DMS153 treated with DMSO at 0.1 percent for 48 hours (cell line): Measurements from ENCODE around the gene TRERF1.
A peak's percentile ranks its signal among the peaks of the same experiment; 100 is the strongest.

Experiments
- DNase-seq: peaks from one replicate; lab custom pipeline; 2025; ENCODE audit not compliant: unreplicated experiment; lab: John Stamatoyannopoulos, UW

TRERF1 gene

DNA sequence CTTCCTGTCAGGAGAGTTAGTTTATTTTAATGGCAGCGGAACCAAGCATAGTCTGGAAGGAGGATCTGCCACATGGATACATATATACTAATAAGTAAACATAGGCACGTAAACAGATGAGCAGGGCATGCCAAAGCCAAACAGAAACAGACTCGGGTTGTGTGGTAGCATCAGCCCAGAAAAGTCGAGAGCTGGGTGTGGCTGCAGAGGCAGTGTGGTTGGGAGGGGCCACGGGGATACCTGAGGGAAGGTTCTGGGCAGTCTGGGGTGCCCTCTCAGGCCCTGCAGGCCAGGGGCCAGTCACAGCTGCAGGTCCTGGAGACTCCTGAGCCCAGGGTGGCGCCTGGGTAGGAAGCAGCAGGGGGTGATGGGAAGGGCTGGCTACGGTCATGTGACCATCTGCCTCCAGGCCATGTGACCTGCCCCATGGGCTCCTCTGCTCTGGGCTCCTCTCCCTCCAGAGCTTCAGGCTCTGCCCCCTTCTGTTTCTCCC lies 191.3 kb downstream of the TRERF1 start:
- no peak for DNase-seq

DNA sequence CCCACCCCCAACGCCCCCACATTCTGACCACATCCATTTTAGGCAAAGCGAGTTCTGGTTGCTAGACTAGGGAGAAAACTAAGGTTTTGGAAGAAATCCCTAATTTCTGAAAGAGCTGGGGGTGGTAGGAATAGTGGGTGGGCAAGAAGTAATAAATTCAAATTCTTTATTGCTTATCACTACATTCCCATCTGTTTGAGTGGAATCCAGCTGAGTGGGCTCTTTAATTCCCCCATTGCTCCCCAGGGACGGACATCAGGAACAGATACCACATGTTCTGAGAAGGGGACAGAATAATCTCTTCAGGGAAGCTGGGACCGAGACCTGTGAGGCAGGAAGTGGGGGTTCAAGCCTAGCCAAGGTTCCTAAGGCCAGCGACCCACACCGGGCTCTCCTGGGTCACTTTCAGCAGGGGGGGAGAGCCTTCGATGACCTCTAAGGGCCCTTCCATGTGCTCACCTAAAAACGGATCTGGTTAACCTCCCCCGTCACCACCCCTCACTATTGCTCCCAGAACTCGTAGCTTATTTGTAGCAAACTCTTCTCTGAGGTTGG lies 191.8 kb downstream of the TRERF1 start:
- DNase-seq, result no peak

DNA sequence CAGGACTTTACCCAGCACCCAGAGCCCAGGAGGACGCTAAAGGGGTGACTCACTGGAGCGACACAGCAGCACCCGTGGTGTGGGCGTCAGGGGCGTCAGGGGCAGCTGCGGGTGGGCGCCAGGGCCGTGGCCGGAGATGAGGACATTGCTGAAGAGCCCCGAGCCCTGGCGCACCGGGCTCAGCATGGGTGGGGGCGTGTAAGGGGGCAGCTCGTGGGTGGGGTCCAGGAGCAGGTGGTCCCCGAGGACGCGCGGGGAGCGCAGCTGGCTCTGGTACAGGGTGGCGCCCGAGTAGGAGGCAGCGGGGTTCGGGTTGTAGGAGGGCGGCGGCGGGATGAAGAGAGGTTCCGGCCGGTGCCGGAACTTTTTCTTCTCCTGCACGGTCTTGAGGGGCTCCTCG lies 192.4 kb downstream of the TRERF1 start:
- no peak for DNase-seq

DNA sequence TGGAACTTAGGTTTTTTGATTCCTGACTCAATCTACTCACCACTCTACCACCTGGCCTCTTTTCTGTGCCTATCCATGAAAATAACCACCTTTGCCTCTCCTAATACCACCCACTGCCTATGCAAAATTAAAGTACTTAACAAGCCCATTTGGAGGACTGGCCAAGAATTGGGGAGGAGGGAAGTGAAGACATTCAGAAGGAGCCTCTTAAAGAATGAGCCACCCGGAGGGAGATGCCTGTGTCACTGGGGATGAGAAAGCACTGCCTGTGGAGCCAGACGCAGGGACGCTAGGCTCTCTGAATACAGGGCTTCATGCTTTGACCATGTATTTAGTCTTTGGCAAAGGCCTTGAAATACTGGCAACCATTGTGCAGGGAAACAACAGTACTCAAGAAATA lies 194.1 kb downstream of the TRERF1 start:
- no peak for DNase-seq

DNA sequence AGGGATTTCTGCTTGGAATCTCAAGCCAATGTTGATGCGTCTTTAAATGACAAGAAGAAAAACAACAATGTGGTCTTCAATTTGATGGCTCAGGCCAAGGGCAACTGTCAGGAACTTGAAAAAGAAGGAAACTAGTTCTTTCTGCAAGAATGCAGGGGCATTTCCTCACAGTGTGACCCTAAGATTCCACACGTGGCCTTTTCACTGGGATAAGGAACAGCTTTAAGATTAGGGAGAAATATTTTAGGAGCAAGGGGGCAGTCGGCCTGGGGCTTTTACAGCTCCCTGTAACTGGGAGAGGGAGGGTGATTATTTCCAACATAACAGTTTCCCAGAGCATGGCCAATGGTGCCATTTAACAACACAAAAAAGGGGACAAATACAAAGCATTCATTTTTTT lies 194.7 kb downstream of the TRERF1 start:
- DNase-seq, result no peak

DNA sequence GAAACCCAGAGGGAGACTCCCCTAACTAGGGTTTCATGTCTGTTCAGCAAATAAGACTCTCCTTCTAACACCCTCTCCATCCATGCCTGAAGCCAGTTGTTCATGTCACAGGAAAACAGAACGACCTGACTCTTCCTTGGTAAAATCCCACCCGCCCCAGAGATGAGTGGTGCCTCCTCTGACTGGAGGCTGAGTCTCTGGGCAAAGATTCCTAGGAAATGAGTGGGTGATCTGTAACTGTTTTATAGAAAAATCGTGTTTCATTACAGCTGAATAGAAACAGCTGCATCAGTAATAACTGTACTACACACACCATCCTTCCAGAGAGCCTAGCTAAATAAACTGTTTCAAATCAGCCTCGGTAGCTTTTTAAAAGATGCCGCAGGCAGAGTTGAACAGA lies 196.7 kb downstream of the TRERF1 start:
- DNase-seq, result no peak

DNA sequence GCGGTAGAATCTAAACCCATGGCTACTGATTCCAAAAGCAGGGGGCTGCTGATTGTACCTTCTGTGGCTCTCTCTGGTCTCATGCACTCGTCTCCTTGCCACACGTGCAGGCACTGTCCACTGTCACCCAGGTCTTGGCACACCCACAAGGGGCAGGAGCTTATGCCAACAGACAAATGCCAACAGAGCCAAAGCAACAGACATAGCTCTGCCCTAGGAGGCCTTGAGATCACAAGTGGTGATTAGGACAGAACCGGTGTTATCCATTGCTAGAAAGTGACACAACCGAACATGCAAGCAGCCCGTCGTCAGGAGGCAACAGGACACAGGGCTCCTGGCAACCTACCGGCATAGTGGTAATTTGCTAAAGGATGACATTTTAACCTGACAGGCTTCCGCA lies 197.2 kb downstream of the TRERF1 start:
- no peak for DNase-seq

DNA sequence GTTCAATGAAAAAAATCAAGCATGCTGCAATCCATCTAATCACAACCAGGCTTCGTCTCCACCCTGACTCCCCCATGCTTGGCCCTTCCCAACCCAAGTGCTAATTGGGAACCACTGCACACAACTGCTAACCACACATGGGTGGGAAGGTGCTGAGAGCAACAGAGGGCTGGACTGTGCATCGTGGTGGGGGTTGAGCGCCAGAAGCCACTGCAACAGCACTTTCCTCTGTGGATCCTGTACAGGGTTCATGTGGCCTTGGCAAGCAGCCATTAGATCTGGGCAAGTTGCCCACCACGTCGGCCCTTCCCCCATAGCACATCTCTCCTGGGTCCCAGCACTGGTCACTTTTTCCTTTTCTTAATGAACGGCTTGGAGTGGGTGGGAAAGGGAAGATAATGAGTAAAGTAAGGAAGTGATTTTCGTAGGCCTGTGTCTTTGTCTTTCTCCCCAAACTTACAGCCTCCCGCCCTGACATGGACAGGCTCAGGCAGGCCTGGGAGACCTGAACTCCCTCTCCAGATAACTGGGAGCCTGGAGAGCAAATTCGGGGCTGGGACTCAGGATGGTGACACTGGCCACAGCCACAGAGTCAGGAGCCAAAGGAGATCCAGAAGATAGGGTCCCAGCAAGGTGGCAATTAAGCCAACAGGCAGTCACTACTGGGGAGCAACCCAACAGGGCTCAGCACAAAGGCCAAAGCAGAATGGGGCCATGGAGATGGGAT lies 199.7 kb downstream of the TRERF1 start:
- DNase-seq, result peak; percentile 35

DNA sequence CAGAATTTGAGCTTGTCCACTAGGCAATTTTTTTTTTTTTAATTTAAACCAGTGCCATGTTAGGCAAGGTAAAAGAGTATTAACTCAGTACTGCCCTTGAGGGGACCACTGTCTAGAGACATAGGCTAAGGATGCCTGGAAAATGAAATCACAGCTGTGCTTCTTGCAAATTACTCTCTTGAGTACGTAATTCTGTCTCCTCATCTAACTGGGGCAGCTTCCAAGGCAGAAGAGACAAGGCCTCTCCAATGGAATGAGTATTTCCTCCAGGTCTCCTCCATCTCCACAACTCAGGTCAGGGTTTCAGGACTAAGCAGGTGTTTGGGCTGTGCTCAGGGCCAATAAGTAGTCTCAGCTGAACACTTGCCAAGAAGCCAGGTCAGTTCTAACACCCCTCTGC lies 200.2 kb downstream of the TRERF1 start:
- no peak for DNase-seq

DNA sequence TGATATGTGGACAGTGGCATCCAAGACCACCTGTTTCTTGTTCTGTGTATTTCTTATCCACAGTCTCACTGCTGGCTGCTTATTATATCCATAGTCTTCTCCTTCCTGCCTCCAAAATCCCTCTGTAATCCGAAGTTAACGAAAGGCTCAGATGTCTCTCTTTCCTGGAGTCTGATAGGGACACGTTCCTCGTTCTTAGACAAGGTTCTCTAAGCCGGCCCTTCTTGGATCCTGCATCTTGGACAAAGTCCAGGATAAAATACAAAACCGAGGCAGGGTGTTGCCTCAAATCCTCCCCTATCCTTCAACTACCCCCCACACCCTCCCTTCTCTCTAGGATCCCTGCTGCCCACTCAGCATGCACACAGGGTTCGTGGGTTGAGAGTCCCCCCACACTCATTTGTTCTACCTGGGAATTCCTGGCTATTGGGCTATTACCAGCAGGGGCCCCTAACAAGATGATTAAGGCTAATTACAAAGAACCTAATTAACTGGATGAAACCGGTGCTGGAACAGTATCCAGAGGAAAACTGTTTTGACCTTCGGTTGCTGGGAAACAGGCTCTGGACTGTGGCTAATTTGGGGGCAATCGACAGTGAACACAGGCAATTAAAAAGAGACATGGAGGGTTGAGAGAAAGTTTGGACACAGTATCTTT lies 201.3 kb downstream of the TRERF1 start:
- DNase-seq, result no peak

DNA sequence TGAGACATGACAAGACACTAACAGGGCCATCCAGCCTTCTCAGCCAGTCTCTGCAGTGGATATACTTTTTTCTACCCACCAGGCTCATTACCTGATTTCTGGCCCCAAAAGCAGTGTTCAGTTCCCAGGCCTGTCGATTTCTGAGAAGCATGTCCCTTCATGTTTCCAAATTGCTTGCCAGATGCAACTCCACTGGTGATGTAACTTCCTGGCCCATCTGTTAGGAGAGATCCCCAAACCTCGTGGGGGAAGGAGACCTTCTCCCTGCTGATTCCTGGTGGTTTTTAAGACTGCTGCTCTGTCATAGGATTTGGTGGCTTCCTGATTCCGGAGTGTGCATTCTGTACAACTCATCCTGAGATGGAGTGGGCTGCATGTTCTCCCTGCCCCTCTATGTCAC lies 202.4 kb downstream of the TRERF1 start:
- no peak for DNase-seq

DNA sequence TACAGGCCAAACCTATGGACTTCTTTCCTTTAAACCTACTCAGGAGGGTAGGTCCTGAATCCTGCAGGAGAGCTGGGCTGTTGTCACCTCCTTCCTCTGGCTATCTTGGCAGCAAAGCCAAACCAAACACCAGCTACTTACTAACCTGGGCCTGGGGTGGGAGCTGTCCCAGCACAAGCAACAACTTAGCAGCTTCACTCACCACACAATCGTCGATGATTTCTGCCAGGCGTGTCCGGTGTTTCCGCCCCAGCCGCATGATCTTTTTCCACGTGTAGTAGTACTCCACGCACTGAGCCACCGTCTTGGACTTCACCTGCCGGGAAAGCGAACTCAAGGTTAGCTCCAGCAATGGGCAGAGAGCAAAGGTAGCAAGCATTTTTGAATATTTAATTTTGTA lies 208.7 kb downstream of the TRERF1 start:
- DNase-seq, result no peak

DNA sequence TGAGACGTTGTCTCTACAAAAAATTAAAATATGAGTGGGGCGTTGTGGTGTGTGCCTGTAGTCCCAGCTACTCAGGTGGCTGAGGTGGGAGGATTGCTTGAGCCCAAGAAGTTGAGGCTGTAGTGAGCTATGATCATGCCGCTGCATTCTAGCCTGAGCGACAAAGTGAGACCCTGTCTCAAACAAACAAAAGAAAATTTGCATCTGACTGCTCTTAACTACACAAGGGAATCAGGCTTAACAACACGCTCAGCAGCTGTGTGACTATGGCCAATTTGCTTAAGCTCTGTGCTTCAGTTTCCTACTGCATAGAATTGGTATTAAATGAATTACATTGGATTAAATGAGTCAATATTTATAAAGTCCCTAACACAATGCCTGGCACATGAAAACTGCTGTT lies 209.8 kb downstream of the TRERF1 start:
- no peak for DNase-seq

DNA sequence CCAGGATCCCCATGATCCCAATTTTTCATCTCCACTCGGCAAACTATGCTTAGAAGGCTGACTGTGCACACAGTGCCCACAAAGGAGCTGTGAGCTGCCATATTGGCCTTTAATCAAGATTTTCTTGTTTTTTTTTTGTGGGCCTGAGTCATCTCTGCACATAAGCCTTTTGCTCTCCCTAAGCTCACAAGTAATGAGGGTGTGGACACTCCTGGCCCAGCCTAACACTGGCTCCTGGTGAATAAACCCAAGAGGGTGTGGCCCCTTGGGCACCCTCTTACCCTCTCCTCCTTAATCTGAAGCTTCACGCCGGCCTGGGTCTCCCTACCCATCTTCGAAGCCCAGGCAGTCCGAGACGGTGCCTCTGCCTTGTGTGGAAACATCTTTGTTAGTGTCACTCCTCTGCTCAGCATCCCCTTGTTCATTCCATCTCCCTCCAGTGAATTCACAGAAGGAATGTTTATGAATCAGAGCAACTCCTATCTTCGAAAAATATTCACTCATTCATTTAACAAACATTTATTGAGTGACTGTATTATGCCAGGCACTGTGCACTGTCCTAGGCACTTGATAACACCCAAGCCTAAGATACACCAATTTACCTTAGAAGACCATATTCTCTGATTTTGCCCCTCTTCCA lies 211.9 kb downstream of the TRERF1 start:
- no peak for DNase-seq

DNA sequence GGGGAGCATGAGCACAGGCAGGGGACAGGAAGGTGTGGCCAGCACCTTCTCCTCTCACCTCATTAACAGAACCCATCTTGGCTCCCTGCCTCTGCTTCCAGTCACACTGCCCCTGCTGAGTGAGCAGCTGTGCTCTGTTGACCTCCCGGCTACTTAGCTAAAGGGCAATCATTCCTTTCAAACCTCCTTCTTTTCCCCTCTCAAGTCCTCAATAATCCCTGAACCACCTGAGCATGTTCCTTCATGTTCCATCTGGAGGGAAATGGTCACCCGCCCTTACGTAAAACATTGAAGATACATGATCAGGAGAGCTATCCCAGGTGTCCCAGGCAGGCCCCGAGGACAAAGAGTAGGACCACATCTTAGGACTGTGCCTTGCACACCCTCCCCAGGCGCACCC lies 212.4 kb downstream of the TRERF1 start:
- DNase-seq, result no peak

DNA sequence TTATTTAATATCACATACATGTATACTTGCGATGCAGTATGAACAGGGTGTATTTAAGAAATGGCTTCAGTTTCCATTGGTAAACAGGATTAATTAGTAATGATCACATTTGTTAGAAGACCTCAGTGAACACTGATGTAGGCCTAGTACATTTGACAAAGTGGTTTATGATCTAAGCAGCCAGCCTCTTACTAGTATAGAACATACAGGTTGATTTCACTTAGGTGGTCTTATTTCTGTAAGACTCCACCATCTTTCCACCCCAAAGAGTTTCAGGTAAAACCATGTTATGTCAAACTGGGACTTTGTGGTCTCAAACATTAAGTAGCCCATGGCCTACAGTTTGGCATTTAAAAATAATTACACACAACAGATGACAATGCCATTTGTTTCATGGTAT lies 213.9 kb downstream of the TRERF1 start:
- no peak for DNase-seq

DNA sequence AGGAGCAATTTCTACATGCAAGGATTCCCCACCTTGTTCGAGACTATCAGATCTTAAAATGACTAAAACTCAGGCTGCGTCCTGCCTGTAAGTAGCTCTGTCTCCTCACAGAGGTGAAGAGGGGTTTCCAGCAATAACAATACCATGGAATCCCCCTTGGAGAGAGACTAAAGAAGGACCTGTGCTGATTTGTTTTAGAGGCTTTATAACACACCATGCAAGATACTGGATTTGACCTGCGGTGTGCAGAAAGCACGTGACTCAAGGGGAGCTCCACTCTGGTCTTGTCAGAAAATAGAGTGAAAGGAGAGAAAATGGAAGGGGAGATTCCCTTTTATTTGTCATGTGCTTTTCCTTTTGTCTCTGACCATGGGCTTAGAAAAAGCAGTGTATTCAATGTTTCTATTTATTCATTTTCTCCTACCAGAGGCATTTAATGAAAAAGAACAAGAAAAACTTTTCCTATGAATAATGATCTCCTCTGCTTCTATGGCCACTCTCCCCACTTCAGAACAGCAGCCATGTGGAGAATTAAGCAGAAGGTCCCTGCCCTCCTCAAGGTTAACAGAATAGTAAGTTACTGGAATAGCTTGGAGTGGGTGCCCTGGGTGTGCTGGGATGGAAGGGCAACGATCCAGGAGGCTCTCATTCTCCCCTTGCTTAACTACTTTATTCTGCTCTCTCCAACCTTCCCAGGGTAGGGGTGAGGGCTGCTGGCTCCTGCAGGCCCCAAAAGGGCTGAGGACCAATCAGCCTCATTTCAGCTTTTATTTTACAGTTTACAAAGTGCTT lies 214.8 kb downstream of the TRERF1 start:
- DNase-seq, result no peak

DNA sequence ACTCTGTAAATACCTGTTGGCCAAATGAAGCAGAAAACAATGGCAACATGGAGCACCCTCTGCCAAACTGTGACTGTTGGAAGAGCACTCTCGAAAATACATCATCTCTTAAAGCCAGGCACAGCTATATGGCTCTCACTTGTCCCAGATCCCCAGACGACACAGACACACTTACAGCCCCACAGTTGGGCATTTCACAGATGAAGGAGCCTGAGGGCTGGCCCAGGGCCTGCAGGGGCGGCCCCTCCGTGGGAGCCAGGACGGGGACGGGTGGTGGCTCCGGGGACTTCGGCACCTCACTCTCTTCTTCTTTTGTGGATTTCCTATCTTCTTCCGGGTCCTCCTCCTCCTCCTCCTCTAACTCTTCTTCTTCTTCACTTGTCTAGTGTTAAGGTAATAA lies 215.7 kb downstream of the TRERF1 start:
- no peak for DNase-seq

DNA sequence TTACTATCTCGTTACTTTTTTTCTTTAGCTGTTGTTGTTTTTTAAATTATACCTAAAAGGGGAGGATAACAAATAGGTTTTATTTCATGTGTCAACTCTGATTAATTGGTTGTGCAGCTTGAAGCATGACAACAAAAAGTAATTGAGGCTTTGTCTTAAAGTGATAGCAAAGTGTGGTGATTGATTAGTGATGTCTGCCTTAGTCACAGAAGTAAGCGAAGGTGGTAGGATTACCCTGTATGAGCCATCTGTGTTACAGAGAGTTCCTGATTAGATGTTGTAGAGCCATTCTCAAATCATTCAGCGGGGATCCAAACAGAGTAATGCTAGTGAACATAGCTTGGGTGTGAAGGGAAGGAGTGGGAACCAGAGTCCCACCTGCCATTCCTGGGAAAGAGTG lies 219.7 kb downstream of the TRERF1 start:
- no peak for DNase-seq

DNA sequence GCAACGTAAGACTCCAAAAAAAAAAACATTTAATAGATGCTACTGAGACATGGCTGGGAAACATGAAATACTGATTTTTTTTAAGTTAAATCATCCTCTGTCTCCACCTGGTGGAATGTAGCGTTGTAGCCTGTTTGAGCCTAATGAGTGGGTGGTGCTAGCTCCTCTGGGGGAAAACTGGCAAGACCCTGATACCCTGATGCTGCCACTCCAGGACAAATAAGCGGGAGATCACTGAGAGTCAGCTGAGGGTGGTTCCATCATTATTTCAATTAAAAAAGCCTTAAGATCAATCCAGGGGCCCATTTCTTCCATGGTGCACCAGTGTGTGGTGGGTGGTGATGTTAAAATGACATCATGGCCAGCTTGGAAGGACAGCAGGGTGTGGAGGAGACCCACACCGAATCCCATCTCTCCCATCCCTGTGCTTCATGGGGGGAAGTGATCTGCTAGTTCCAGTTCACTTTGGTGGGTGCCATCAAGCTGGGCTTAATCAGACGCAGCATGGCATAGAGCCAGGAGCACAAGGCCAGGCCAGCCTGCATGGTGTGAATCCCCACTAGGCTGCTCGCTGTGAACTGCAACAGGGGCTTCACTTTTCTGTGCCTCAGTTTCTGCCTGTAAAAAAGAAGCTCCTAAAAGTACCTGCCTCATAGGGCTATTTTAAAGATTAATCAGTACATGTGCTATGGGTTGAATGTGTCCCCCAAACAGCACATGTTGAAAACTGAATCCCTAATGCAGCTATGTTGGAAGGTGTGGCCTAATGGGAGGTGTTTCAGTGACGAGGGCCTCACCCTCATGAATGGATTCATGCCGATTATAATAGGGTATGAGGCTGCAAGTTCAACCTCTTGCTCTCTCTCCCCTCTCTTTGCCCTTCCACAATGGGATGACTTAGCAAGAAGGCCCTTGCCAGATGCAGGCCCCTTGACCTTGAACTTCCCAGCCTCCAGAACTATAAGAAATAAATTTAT lies 221.1 kb downstream of the TRERF1 start:
- DNase-seq, result no peak
